Dermis lymphatic vessel endothelial cell (primary cell): ENCODE results near the gene HLA-C. TPM values are rescaled to one million over a fixed set of nuclear protein-coding genes. Genes with fewer than 3 reads are reported as not detected.

Source experiments
- total RNA-seq: library from RNA; depleted of rRNA; stranded (reverse); fragments of >200 nt; gene quantifications from 2 replicates; pipeline ENCODE4 v1.2.1, GENCODE V29; 2014

Gene HLA-C
- total RNA-seq: 288 and 354 TPM in 2 replicates

GRCh38 chr6:31271641-31272357, at the start of gene HLA-C:
Gene HLA-C, minus strand, starts transcription at chr6:31272092. Its CDS starts 21 bp downstream, at chr6:31272071.

Other genes with a start within 250 kb of the HLA-C start
- gene C6orf15, start 159.5 kb downstream of the HLA-C start, total RNA-seq: not detected in 2 replicates
- 3.7 and 4.0 TPM in 2 replicates for gene PSORS1C1, start 157.3 kb downstream of the HLA-C start, total RNA-seq
- under 0.01 TPM in 1 of 2 replicates, not detected in the other for gene CDSN, start 151.6 kb downstream of the HLA-C start, total RNA-seq
- not detected in 2 replicates for gene PSORS1C2, start 133.0 kb downstream of the HLA-C start, total RNA-seq
- gene CCHCR1, start 114.3 kb downstream of the HLA-C start, total RNA-seq: 9.3 and 9.6 TPM in 2 replicates
- 4.4 and 8.8 TPM in 2 replicates for gene TCF19, start 113.5 kb downstream of the HLA-C start, total RNA-seq
- not detected in 2 replicates for gene POU5F1, start 101.4 kb downstream of the HLA-C start, total RNA-seq
- gene HLA-B, start 85.1 kb upstream of the HLA-C start, total RNA-seq: 326 and 346 TPM in 2 replicates
- gene MICA, start 131.5 kb upstream of the HLA-C start, total RNA-seq: 18.2 and 51.9 TPM in 2 replicates
- gene MICB, start 226.1 kb upstream of the HLA-C start, total RNA-seq: 7.5 and 7.9 TPM in 2 replicates